Measurements from ENCODE around the gene KCNS1. TPM values are rescaled to one million over a fixed set of nuclear protein-coding genes. Genes with fewer than 3 reads are reported as not detected.

The KCNS1 gene
- total and polyA plus RNA-seq, 2 of the 8 experiments (the other 6 are each of a cell fraction or from before 2014, with no cell fraction given), result 1.4 to 1.8 TPM

- no peak for TF ChIP-seq CHD7 (IDR thresholded peaks at IDR 0.05; ENCODE audit: insufficient replicate concordance, low read length)
- TF ChIP-seq BRCA1 (IDR thresholded peaks at IDR 0.05; ENCODE audit: low read depth, low read length), result no peak
- no peak for TF ChIP-seq SP4 (IDR thresholded peaks at IDR 0.05; ENCODE audit: low read length)
- no peak for TF ChIP-seq SIRT6 (IDR thresholded peaks at IDR 0.05; ENCODE audit: low read length)
- 0 out of 2 replicates have a peak, but pooled peaks have one; percentile 14 for TF ChIP-seq TCF12 (IDR thresholded peaks at IDR 0.05; ENCODE audit: low read depth, low read length)
- TF ChIP-seq POLR2AphosphoS5 (IDR thresholded peaks at IDR 0.05; ENCODE audit: low read depth, low read length), result no peak
- TF ChIP-seq JUND (IDR thresholded peaks at IDR 0.05; ENCODE audit: low read length), result no peak
- 0 out of 2 replicates have a peak, but pooled peaks have one; percentile 32 for TF ChIP-seq TEAD4 (IDR thresholded peaks at IDR 0.05; ENCODE audit: low read depth, low read length)
- TF ChIP-seq KDM4A (IDR thresholded peaks at IDR 0.05; ENCODE audit: low read depth, low read length, severe bottlenecking), result peak; percentile 63
Observed at GRCh38 chr20:45098103-45098773, 2.7 kb downstream of the KCNS1 start (continued).
